H1 (cell line): ENCODE results near the gene PTEN. TPM values are rescaled to one million over a fixed set of nuclear protein-coding genes. Genes with fewer than 3 reads are reported as not detected.
A peak's percentile ranks its signal among the peaks of the same experiment; 100 is the strongest.

Source experiments
- CTCF ChIA-PET: fragments of 300-600 bp; sonication (Branson Sonifier 250); formaldehyde crosslinking; loops from one replicate; lab custom pipeline; 2021; ENCODE audit not compliant: partially characterized antibody; lab: Charles Lee
- POLR2A ChIA-PET: fragments of 300-600 bp; sonication (Branson Sonifier 250); formaldehyde crosslinking; loops from one replicate; lab custom pipeline; 2021; ENCODE audit warnings: inconsistent platforms; ENCODE audit not compliant: partially characterized antibody; lab: Charles Lee
- DNase-seq, 2 experiments: peaks; one replicate each; pipeline versions ENCODE4 v3.0.0 to v3.0.0-alpha.2; 2010 to 2022; ENCODE audit warnings: low spot score in 2 of 2, low read depth in 1 of 2, mixed read lengths in 1 of 2
- FAIRE-seq: peaks from 2 replicates; lab custom pipeline; 2011; peaks lifted over from hg19 to GRCh38; lab: Jason Lieb, UNC
- H2AFZ ChIP-seq: 2 replicates; pipeline ENCODE4 v1.8.1; 2012; ENCODE audit warnings: low read length, inconsistent platforms
- H2AK5ac ChIP-seq: 2 replicates; pipeline ENCODE4 v1.6.1; 2013; ENCODE audit warnings: low read depth, low read length
- H2BK120ac ChIP-seq: replicated peaks from 2 replicates; pipeline ENCODE3; 2013; ENCODE audit warnings: low read depth, low read length, inconsistent platforms
- H2BK12ac ChIP-seq: 2 replicates; pipeline ENCODE4 v1.6.1; 2013; ENCODE audit warnings: low read depth, low read length
- H2BK15ac ChIP-seq: 2 replicates; pipeline ENCODE4 v1.6.1; 2013; ENCODE audit warnings: low read length
- H2BK20ac ChIP-seq: 2 replicates; pipeline ENCODE4 v1.6.1; 2013; ENCODE audit warnings: low read length
- H2BK5ac ChIP-seq: 2 replicates; pipeline ENCODE4 v1.6.1; 2013; ENCODE audit warnings: low read depth, low read length
- H3K14ac ChIP-seq: 2 replicates; pipeline ENCODE4 v1.6.1; 2013; ENCODE audit warnings: inconsistent platforms; ENCODE audit not compliant: insufficient read length
- H3K18ac ChIP-seq: 2 replicates; pipeline ENCODE4 v1.6.1; 2013; ENCODE audit warnings: low read length; ENCODE audit errors: extremely low read depth
- H3K23ac ChIP-seq: 2 replicates; pipeline ENCODE4 v1.6.1; 2013; ENCODE audit warnings: inconsistent platforms; ENCODE audit not compliant: insufficient read length
- H3K23me2 ChIP-seq: 2 replicates; pipeline ENCODE4 v1.6.1; 2013; ENCODE audit warnings: low read depth, low read length
- H3K27ac ChIP-seq: 2 replicates; pipeline ENCODE4 v1.6.1; 2011; ENCODE audit warnings: low read depth, low read length, inconsistent platforms
- H3K27me3 ChIP-seq, 4 experiments: replicated peaks in 1 of 4; 1 replicate in 1 of 4; 2 replicates in 3 of 4; pipeline versions ENCODE4 v1.6.1 to v1.8.1; 2011 to 2013; ENCODE audit warnings: low read length in 3 of 4, mild to moderate bottlenecking in 3 of 4, inconsistent platforms in 2 of 4, mixed read lengths in 2 of 4, moderate library complexity in 1 of 4; ENCODE audit not compliant: control insufficient read depth in 3 of 4, insufficient read depth in 3 of 4; ENCODE audit errors: extremely low read depth in 1 of 4
- H3K36me3 ChIP-seq, 4 experiments: 2 replicates each; pipeline versions ENCODE4 v1.6.1 to v1.8.1; 2011 to 2013; ENCODE audit warnings: mild to moderate bottlenecking in 4 of 4, low read length in 3 of 4, moderate library complexity in 2 of 4, control low read depth in 1 of 4, inconsistent platforms in 1 of 4; ENCODE audit not compliant: insufficient read depth in 4 of 4, control insufficient read depth in 2 of 4
- H3K4ac ChIP-seq: replicated peaks from 2 replicates; pipeline ENCODE3; 2013; ENCODE audit warnings: low read length, low read depth, mixed read lengths, inconsistent platforms; ENCODE audit not compliant: insufficient read length
- H3K4me1 ChIP-seq, 4 experiments: replicated peaks in 1 of 4; 1 replicate in 1 of 4; 2 replicates in 3 of 4; pipeline versions ENCODE4 v1.6.1 to v1.8.1; 2011 to 2013; ENCODE audit warnings: low read length in 3 of 4, inconsistent platforms in 2 of 4, mixed read lengths in 1 of 4; ENCODE audit not compliant: insufficient read depth in 4 of 4, control insufficient read depth in 3 of 4
- H3K4me2 ChIP-seq, 2 experiments: 2 replicates each; pipeline versions ENCODE4 v1.6.1 to v1.8.1; 2011 to 2013; ENCODE audit warnings: low read depth in 2 of 2, low read length in 2 of 2, control low read depth in 1 of 2, inconsistent platforms in 1 of 2, mild to moderate bottlenecking in 1 of 2; ENCODE audit not compliant: insufficient read depth in 1 of 2
- H3K4me3 ChIP-seq, 4 experiments: fragments of 200-600, 300-600 bp in 1 of 4; sonication (generic), shearing (Covaris generic), sonication (Bioruptor Twin) in 1 of 4; 2 replicates each; pipeline versions ENCODE4 v1.5.1 to v1.8.1; 2011 to 2016; ENCODE audit warnings: low read length in 4 of 4, low read depth in 3 of 4, control low read depth in 2 of 4, inconsistent platforms in 2 of 4, mild to moderate bottlenecking in 2 of 4, mixed read lengths in 1 of 4, moderate library complexity in 1 of 4; ENCODE audit not compliant: insufficient read depth in 2 of 4; ENCODE audit errors: extremely low read depth in 1 of 4
- H3K56ac ChIP-seq: replicated peaks from 2 replicates; pipeline ENCODE3; 2013; ENCODE audit warnings: low read depth, mild to moderate bottlenecking, mixed read lengths, low read length, inconsistent platforms; ENCODE audit not compliant: insufficient read length
- H3K79me1 ChIP-seq: 2 replicates; pipeline ENCODE4 v1.6.1; 2013; ENCODE audit warnings: low read depth, low read length, control low read depth
- H3K79me2 ChIP-seq, 2 experiments: 2 replicates each; pipeline versions ENCODE4 v1.6.1 to v1.8.1; 2012 to 2013; ENCODE audit warnings: low read length in 2 of 2, mild to moderate bottlenecking in 2 of 2, inconsistent platforms in 1 of 2; ENCODE audit not compliant: insufficient read depth in 2 of 2, control insufficient read depth in 1 of 2
- H3K9ac ChIP-seq, 4 experiments: replicated peaks in 1 of 4; 1 replicate in 1 of 4; 2 replicates in 3 of 4; pipeline versions ENCODE4 v1.6.1 to v1.8.1; 2011 to 2013; ENCODE audit warnings: low read depth in 3 of 4, low read length in 3 of 4, control low read depth in 2 of 4, mild to moderate bottlenecking in 2 of 4, moderate library complexity in 2 of 4, inconsistent platforms in 1 of 4; ENCODE audit errors: extremely low read depth in 1 of 4
- H3K9me3 ChIP-seq, 2 experiments: 2 replicates each; pipeline versions ENCODE4 v1.6.1 to v1.8.1; 2012 to 2013; ENCODE audit warnings: mild to moderate bottlenecking in 2 of 2, moderate library complexity in 2 of 2, control low read depth in 1 of 2, inconsistent platforms in 1 of 2, low read depth in 1 of 2, low read length in 1 of 2, mixed read lengths in 1 of 2; ENCODE audit not compliant: insufficient read depth in 2 of 2
- H4K20me1 ChIP-seq, 2 experiments: replicated peaks in 1 of 2; 2 replicates each; pipeline versions ENCODE3 to v1.8.1; 2011 to 2013; ENCODE audit warnings: inconsistent platforms in 2 of 2, low read length in 2 of 2, mild to moderate bottlenecking in 1 of 2; ENCODE audit not compliant: insufficient read depth in 2 of 2, control insufficient read depth in 1 of 2
- H4K5ac ChIP-seq: 2 replicates; pipeline ENCODE4 v1.6.1; 2013; ENCODE audit warnings: low read length, low read depth, mixed read lengths, inconsistent platforms; ENCODE audit not compliant: insufficient read length
- H4K8ac ChIP-seq: 2 replicates; pipeline ENCODE4 v1.8.0; 2013; ENCODE audit warnings: mild to moderate bottlenecking, moderate library complexity, low read length, inconsistent platforms; ENCODE audit not compliant: insufficient read depth; ENCODE audit errors: extremely low read depth
- H4K91ac ChIP-seq: replicated peaks from 2 replicates; pipeline ENCODE3; 2013; ENCODE audit warnings: low read length, mixed read lengths, inconsistent platforms; ENCODE audit not compliant: insufficient read length
- ASH2L ChIP-seq: fragments of 200-600, 300-600 bp; sonication (generic); IDR thresholded peaks from one replicate; pipeline ENCODE4 v1.7.1; 2017; ENCODE audit warnings: low read length
- BACH1 ChIP-seq: IDR thresholded peaks from 2 replicates; pipeline ENCODE4 v1.6.1; 2012; ENCODE audit warnings: low read length, improper control_type of control experiment
- HDAC6 ChIP-seq: IDR thresholded peaks from one replicate; pipeline ENCODE4 v1.7.1; 2012; ENCODE audit warnings: low read depth, mild to moderate bottlenecking, inconsistent platforms, low read length, moderate library complexity
- NANOG ChIP-seq: IDR thresholded peaks from 2 replicates; pipeline ENCODE4 v1.6.1; 2011; ENCODE audit warnings: low read length, low read depth, mild to moderate bottlenecking, inconsistent platforms; ENCODE audit not compliant: insufficient read depth, poor library complexity, severe bottlenecking
- SIX5 ChIP-seq: IDR thresholded peaks from 2 replicates; pipeline ENCODE4 v1.6.1; 2011; ENCODE audit warnings: mild to moderate bottlenecking, low read depth, low read length
- SP2 ChIP-seq: IDR thresholded peaks from 2 replicates; pipeline ENCODE4 v1.6.1; 2012; ENCODE audit warnings: mild to moderate bottlenecking, low read length, inconsistent platforms
- SUZ12 ChIP-seq: fragments of 200-600 bp; sonication (generic); IDR thresholded peaks from 2 replicates; pipeline ENCODE4 v1.6.1; 2012; ENCODE audit warnings: mild to moderate bottlenecking, inconsistent platforms, low read length, moderate library complexity, mixed read lengths
- ZNF274 ChIP-seq: IDR thresholded peaks from 2 replicates; pipeline ENCODE4 v1.7.0; 2012; ENCODE audit warnings: low read length, borderline replicate concordance; ENCODE audit errors: extremely low read depth
- WGBS, 2 experiments: shearing (Covaris generic) in 1 of 2; methylation state at CpG; one replicate each; pipeline versions ENCODE4 v1.1.6 to v1.1.7; 2013 to 2015; ENCODE audit warnings: low lambda C conversion rate in 2 of 2, mixed read lengths in 2 of 2, inconsistent platforms in 1 of 2, low coverage in 1 of 2, missing lambda C conversion rate in 1 of 2; ENCODE audit not compliant: insufficient replicate concordance in 2 of 2, insufficient coverage in 1 of 2, insufficient read length in 1 of 2; ENCODE audit errors: extremely low coverage in 1 of 2, missing lambda C conversion rate in 1 of 2; 5-methylcytosine and 5-hydroxymethylcytosine counted together
- polyA plus RNA-seq, 7 experiments: library from polyadenylated mRNA; depleted of rRNA in 3 of 7; stranded (reverse) in 5 of 7; unstranded in 2 of 7; fragments of >200 nt in 5 of 7; fragments of 200-250 nt in 2 of 7; gene quantifications; 1 replicate in 5 of 7; 2 replicates in 1 of 7; 4 replicates in 1 of 7; pipeline versions ENCODE4 v1.2.1 to v1.2.3, GENCODE V29; 2011 to 2013; ENCODE audit warnings: missing spikeins in 2 of 7, mixed read lengths in 2 of 7
- total RNA-seq: library from RNA; stranded (reverse); fragmentation: NEBNext Ultra II Directional; extraction: Animal tissue kit (Norgen Biotek cat#: 25700); gene quantifications from 2 replicates; pipeline ENCODE4 v1.2.1, GENCODE V29; 2021
- TF ChIP-seq, protein P1 (sequence below): IDR thresholded peaks from 2 replicates; pipeline ENCODE4 v1.6.1; 2012; ENCODE audit warnings: low read length, inconsistent platforms

The PTEN gene
- total and polyA plus RNA-seq, 2 of the 8 experiments (the other 6 are each of a cell fraction or from before 2014, with no cell fraction given), result 6.3 to 48.7 TPM

DNA sequence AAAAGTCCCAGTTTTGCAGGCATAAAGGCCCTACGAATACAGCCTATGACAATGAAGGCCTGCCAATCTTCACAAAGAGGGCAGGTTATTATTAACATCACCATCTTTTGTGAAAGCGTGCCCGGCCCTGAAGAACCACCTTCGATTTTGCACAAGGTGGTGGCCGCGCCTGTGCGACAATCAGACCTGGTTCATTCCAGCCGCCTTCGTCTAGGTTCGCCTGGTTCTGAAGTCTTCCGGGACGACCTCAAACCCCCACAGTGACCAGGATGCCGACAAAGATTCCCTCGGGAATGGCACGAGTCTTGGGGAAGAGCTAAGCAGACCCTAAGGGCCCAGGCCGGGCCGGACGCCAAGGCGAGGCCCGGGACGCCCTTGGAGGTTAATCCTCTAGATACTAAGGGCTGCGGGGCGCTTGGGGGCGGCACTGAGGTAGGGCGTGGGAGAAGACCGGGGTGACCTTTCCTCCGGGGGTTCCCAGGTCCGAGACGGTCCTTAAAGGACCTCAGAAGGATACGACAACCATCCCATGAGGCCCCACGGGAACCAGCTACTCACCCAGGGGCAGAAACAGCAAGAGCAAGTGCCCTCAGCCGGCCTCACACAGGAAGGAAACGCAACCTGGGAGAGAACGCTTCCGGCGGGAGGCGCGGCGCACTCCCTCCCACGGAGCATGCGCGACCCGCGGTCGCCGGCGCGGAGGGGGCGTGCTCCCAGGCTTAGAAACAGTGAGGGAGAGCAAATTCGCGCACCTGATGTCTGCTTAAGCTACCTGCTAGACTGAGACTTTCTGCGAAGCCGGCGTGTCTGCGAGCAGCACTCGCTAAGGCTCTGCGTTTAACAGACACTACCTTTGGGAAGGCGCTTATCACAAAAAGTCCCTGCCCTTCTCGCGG is 45.6 kb upstream of the PTEN start, which contains the start of gene ATAD1:
Gene ATAD1 (minus strand): TSS at position 618 of the 896 bp plus-strand sequence. CDS start 3,627 bp downstream, outside the sequence.
- Histone ChIP-seq H3K23ac (no peak within 1 kb of the TSS), H3K79me2 (peaks cover 10 to 48% of the 10 kb centered on the region in 2 experiments), H3K27ac (peak within 1 kb of the TSS; percentile 83), H3K79me1 (no peaks in the 10 kb centered on the region), H3K4me3 (peak within 1 kb of the TSS; percentile 78 to 85 (median 82)), H3K4ac (no peak within 1 kb of the TSS), H3K14ac (no peak within 1 kb of the TSS), H3K27me3 (no peaks in the 10 kb centered on the region), H4K91ac (peak within 1 kb of the TSS; percentile 25), H2BK5ac (peak within 1 kb of the TSS; percentile 74), H2BK12ac (0 out of 2 replicates have a peak within 1 kb of the TSS, but pooled peaks have one; percentile 22), H3K23me2 (peaks cover 8% of the 10 kb centered on the region), H3K56ac (peak within 1 kb of the TSS; percentile 43), H3K4me1 (peaks cover 0 to 3% (median 0%) of the 10 kb centered on the region in 4 experiments; a peak in 2 of 7 replicates), H2BK20ac (0 out of 2 replicates have a peak within 1 kb of the TSS, but pooled peaks have one; percentile 9), H4K5ac (peak within 1 kb of the TSS; percentile 44), H3K36me3 (peaks cover 0 to 14% (median 0%) of the 10 kb centered on the region in 4 experiments; a peak in 1 of 8 replicates), H3K9ac (peak within 1 kb of the TSS; percentile 74 to 94 (median 82)), H2AK5ac (no peak within 1 kb of the TSS), H2AFZ (peak within 1 kb of the TSS; percentile 96), H2BK120ac (no peak within 1 kb of the TSS), H3K4me2 (peak within 1 kb of the TSS; percentile 89 to 91), H4K8ac (peak within 1 kb of the TSS; percentile 64; the same call in 1 of the 2 replicates), H3K18ac (peak within 1 kb of the TSS; percentile 78), H3K9me3 (no peaks in the 10 kb centered on the region), H2BK15ac (peak within 1 kb of the TSS; percentile 66; the same call in 1 of the 2 replicates), H4K20me1 (no peaks in the 10 kb centered on the region)
- 1% methylated on average over 55 of the region's 60 CpGs; no CpG with 5 or more reads in 1 of the 2 experiments for WGBS, 2 experiments
- CTCF ChIA-PET, result interaction anchor here (0.6 to 2.1 kb wide), 9 partner anchors 10 to 879 kb away, joined by 3 to 9 read pairs (median 4); partner anchors contain the start of genes KLLN and PTEN
- no peak for FAIRE-seq
- POLR2A ChIA-PET, result interaction anchor here (0.6 to 2.6 kb wide), 12 partner anchors 16 to 733 kb away, joined by 3 to 24 read pairs (median 3); partner anchors contain the start of genes KLLN and PTEN
- DNase-seq, result peak; percentile 59 to 86
- no peak for TF ChIP-seq SIX5
- TF ChIP-seq ZNF274, result no peak
- TF ChIP-seq HDAC6, result no peak
- peak; percentile 80 for TF ChIP-seq ASH2L
- TF ChIP-seq, protein P1, sequence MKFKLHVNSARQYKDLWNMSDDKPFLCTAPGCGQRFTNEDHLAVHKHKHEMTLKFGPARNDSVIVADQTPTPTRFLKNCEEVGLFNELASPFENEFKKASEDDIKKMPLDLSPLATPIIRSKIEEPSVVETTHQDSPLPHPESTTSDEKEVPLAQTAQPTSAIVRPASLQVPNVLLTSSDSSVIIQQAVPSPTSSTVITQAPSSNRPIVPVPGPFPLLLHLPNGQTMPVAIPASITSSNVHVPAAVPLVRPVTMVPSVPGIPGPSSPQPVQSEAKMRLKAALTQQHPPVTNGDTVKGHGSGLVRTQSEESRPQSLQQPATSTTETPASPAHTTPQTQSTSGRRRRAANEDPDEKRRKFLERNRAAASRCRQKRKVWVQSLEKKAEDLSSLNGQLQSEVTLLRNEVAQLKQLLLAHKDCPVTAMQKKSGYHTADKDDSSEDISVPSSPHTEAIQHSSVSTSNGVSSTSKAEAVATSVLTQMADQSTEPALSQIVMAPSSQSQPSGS, result no peak
- TF ChIP-seq BACH1, result no peak
- no peak for TF ChIP-seq SP2
- TF ChIP-seq NANOG, result no peak
- no peak for TF ChIP-seq SUZ12
